SK-N-MC (cell line): ENCODE measurements around the gene GRB7.

Experiments
- EZH2 ChIP-seq: fragments of 200-600 bp; sonication (generic); IDR thresholded peaks from one replicate; pipeline ENCODE4 v1.6.1; 2017; ENCODE audit warnings: antibody characterized with exemption
- FOXP2 ChIP-seq: optimal IDR thresholded peaks from 2 replicates; pipeline ENCODE3; 2011; ENCODE audit warnings: mild to moderate bottlenecking, moderate library complexity; ENCODE audit not compliant: insufficient read depth; ENCODE audit errors: extremely low read length, control extremely low read depth
- POLR2AphosphoS5 ChIP-seq: IDR thresholded peaks from 2 replicates; pipeline ENCODE4 v1.6.1; 2012; ENCODE audit warnings: mild to moderate bottlenecking, low read depth, low read length, borderline replicate concordance

DNA sequence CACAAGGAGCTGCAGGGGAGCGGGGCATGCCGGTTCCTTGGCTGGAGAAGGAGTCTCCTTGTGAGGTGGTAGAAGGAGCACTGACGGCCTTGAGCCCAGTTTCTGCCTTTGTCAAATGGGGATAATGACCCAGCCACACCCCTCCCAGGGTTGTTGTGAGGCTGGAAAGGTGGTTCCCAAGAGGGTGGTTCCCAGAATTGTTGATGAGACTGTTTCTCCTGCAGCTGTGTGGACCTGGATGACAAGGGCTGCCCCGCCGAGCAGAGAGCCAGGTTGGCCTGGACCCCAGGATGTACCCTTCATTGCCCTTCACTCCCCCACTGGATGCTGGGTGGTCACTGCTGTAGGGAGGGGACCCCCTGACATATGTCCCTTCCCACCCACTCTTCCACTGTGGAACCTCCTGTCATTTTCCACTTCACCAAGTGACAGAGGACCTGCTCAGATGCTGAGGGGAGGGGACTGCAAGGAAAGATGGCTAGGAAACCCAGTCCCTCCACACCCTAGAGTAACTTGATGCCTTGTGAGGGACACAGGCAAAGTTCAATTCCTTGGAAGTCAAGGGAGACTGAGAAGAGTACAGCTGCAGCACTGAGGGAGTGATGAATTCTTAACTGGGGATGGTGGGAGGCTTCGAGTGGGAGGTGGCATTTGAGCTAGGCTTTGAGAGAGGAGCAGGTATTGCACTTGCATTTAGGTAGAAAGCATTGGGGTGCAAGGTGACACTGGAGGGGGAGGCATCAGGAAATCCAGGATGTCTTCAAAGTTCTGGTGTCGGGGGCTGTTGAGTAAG, 18.0 kb upstream of the GRB7 start:
- TF ChIP-seq POLR2AphosphoS5 (no peak), EZH2 (no peak), FOXP2 (no peak)
